Endothelial cell of umbilical vein (primary cell): ENCODE results near the gene NR1H4.

Experiments used
- CTCF ChIP-seq, 2 donors: IDR thresholded peaks; 1 replicate in 1 of 2; 2 replicates in 1 of 2; pipeline ENCODE4 v1.5.1; 2011; ENCODE audit warnings: low read length in 2 of 2, mild to moderate bottlenecking in 2 of 2, moderate library complexity in 2 of 2, control low read depth in 1 of 2, inconsistent platforms in 1 of 2, low read depth in 1 of 2; ENCODE audit not compliant: insufficient read depth in 1 of 2; ENCODE audit errors: extremely low read depth in 1 of 2
- EZH2 ChIP-seq: IDR thresholded peaks from 2 replicates; pipeline ENCODE4 v1.6.1; 2012; ENCODE audit warnings: borderline replicate concordance, low read depth, mild to moderate bottlenecking, moderate library complexity, low read length, inconsistent platforms; ENCODE audit not compliant: severe bottlenecking
- JUN ChIP-seq: IDR thresholded peaks from 2 replicates; pipeline ENCODE4 v1.6.1; 2011; ENCODE audit warnings: borderline replicate concordance, low read depth; ENCODE audit not compliant: insufficient read length, insufficient read depth
- MAX ChIP-seq: IDR thresholded peaks from 2 replicates; pipeline ENCODE4 v1.6.1; 2011; ENCODE audit not compliant: insufficient read depth, insufficient read length
- MYC ChIP-seq: IDR thresholded peaks from one replicate; pipeline ENCODE4 v1.6.1; 2011; ENCODE audit warnings: mild to moderate bottlenecking, low read depth, low read length
- POLR2A ChIP-seq: IDR thresholded peaks from 2 replicates; pipeline ENCODE4 v1.6.1; 2012; ENCODE audit warnings: low read depth, mild to moderate bottlenecking, control low read depth, low read length
- POLR2AphosphoS5 ChIP-seq: IDR thresholded peaks from 2 replicates; pipeline ENCODE4 v1.6.1; 2012; ENCODE audit warnings: low read depth, mild to moderate bottlenecking, control low read depth, low read length, moderate library complexity; ENCODE audit not compliant: insufficient read depth

GRCh38 chr12:100494538-100494937 is 20.9 kb downstream of the NR1H4 start:
- TF ChIP-seq CTCF (IDR thresholded peaks at IDR 0.05; ENCODE audit: extremely low read depth in 1 of 2, insufficient read depth in 1 of 2, low read depth in 1 of 2, low read length in 2 of 2) (no peak), MYC (no peak), EZH2 (no peak), MAX (no peak), POLR2A (no peak), JUN (no peak), POLR2AphosphoS5 (no peak)
